Measurements from ENCODE around the gene FBXL22.

GRCh38 chr15:63582718-63583426 is 14.3 kb upstream of the FBXL22 start:
- TF ChIP-seq CTCF (conservative IDR thresholded peaks at IDR 0.05 in 1 of 2, IDR thresholded peaks at IDR 0.05 in 1 of 2; ENCODE audit: low read depth in 1 of 2, low read length in 2 of 2) = no peak
- TF ChIP-seq EZH2 (IDR thresholded peaks at IDR 0.05; ENCODE audit: low read length, missing control alignments) = no peak
